MM.1S (cell line): ENCODE data around the gene CDYL.

ENCODE experiments used
- DNase-seq: peaks from one replicate; pipeline ENCODE4 v3.0.0-alpha.2; 2015
- H2AFZ ChIP-seq: fragments of 300-600 bp; sonication (generic); 2 replicates; pipeline ENCODE4 v1.6.0; 2016; ENCODE audit warnings: antibody characterized with exemption, low read length
- H3F3A ChIP-seq: fragments of 300-600 bp; sonication (generic); 2 replicates; pipeline ENCODE4 v1.6.1; 2016; ENCODE audit warnings: mild to moderate bottlenecking, antibody characterized with exemption, low read length, moderate library complexity, mixed read lengths; ENCODE audit not compliant: insufficient read depth
- H3K27ac ChIP-seq: fragments of 300-600 bp; sonication (generic); 2 replicates; pipeline ENCODE4 v1.5.1; 2016; ENCODE audit warnings: mild to moderate bottlenecking, low read length
- H3K27me3 ChIP-seq: fragments of 300-600 bp; sonication (generic); replicated peaks from 2 replicates; pipeline ENCODE4 v1.6.0; 2016; ENCODE audit warnings: low read length; ENCODE audit not compliant: insufficient read depth
- H3K36me3 ChIP-seq: fragments of 300-600 bp; sonication (generic); replicated peaks from 2 replicates; pipeline ENCODE4 v1.6.1; 2016; ENCODE audit warnings: mild to moderate bottlenecking, low read length, mixed read lengths; ENCODE audit not compliant: insufficient read depth
- H3K4me1 ChIP-seq: fragments of 300-600 bp; sonication (generic); 2 replicates; pipeline ENCODE4 v1.6.1; 2016; ENCODE audit warnings: low read length, mixed read lengths
- H3K4me2 ChIP-seq: fragments of 300-600 bp; sonication (generic); 2 replicates; pipeline ENCODE4 v1.6.0; 2016; ENCODE audit warnings: low read depth, low read length
- H3K4me3 ChIP-seq: fragments of 300-600 bp; sonication (generic); 2 replicates; pipeline ENCODE4 v1.5.1; 2016; ENCODE audit warnings: low read length, mixed read lengths
- H3K79me2 ChIP-seq: fragments of 300-600 bp; sonication (generic); 2 replicates; pipeline ENCODE4 v1.6.1; 2016; ENCODE audit warnings: mixed run types, low read length, mixed read lengths
- H3K9ac ChIP-seq: fragments of 300-600 bp; sonication (generic); 2 replicates; pipeline ENCODE4 v1.6.1; 2016; ENCODE audit warnings: low read length, mixed read lengths
- H3K9me2 ChIP-seq: fragments of 300-600 bp; sonication (generic); replicated peaks from 2 replicates; pipeline ENCODE4 v1.6.1; 2016; ENCODE audit warnings: mild to moderate bottlenecking, low read length, mixed read lengths; ENCODE audit not compliant: insufficient read depth
- H3K9me3 ChIP-seq: fragments of 300-600 bp; sonication (generic); replicated peaks from 2 replicates; pipeline ENCODE4 v1.6.1; 2016; ENCODE audit warnings: mild to moderate bottlenecking, low read length, mixed read lengths; ENCODE audit not compliant: insufficient read depth
- H4K20me1 ChIP-seq: fragments of 300-600 bp; sonication (generic); 2 replicates; pipeline ENCODE4 v1.6.1; 2016; ENCODE audit warnings: mild to moderate bottlenecking, low read length, moderate library complexity, mixed read lengths; ENCODE audit not compliant: insufficient read depth
- EZH2 ChIP-seq: fragments of 300-600 bp; sonication (generic); optimal IDR thresholded peaks from 2 replicates; pipeline ENCODE3; 2017; ENCODE audit warnings: low read depth, mild to moderate bottlenecking, antibody characterized with exemption, low read length, mixed read lengths
- EZH2phosphoT487 ChIP-seq: fragments of 300-600 bp; sonication (generic); IDR thresholded peaks from 2 replicates; pipeline ENCODE4 v1.6.1; 2018; ENCODE audit warnings: antibody characterized with exemption, low read length
- TF ChIP-seq, protein P1 (sequence below): fragments of 300-600 bp; sonication (generic); IDR thresholded peaks from 2 replicates; pipeline ENCODE4 v1.5.1; 2016; ENCODE audit warnings: antibody characterized with exemption, low read length, mixed read lengths

The CDYL gene

DNA sequence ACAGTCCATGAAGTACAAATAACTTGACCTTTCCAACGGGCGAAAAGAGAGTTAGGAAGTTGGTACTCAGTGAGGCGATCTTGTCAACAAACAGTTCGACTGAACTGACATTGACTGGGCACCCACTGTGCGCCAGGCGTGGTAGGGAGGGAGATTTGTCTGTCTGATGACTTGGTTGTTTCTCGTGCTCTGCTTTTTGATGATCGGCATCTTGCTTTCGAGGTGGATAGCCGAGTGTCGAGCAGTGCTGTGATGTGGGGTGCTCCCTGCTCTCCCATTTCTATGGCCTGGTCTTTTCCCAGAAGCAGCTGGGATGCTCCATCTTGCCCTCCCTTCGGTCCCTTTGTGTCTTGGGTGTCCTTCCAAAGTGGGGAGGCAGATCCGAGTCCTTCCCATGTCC, 197.2 kb downstream of the CDYL start:
- H3K4me1 ChIP-seq: no peaks in the 10 kb centered on the region
- DNase-seq: no peak
- H2AFZ ChIP-seq: no peak overlapping the region
- no peaks in the 10 kb centered on the region for H3F3A ChIP-seq
- H3K27me3 ChIP-seq: no peaks in the 10 kb centered on the region
- H3K4me2 ChIP-seq: no peak overlapping the region
- H3K9ac ChIP-seq: no peak overlapping the region
- TF ChIP-seq, protein P1, sequence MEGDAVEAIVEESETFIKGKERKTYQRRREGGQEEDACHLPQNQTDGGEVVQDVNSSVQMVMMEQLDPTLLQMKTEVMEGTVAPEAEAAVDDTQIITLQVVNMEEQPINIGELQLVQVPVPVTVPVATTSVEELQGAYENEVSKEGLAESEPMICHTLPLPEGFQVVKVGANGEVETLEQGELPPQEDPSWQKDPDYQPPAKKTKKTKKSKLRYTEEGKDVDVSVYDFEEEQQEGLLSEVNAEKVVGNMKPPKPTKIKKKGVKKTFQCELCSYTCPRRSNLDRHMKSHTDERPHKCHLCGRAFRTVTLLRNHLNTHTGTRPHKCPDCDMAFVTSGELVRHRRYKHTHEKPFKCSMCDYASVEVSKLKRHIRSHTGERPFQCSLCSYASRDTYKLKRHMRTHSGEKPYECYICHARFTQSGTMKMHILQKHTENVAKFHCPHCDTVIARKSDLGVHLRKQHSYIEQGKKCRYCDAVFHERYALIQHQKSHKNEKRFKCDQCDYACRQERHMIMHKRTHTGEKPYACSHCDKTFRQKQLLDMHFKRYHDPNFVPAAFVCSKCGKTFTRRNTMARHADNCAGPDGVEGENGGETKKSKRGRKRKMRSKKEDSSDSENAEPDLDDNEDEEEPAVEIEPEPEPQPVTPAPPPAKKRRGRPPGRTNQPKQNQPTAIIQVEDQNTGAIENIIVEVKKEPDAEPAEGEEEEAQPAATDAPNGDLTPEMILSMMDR: no peak
- H3K9me3 ChIP-seq: no peaks in the 10 kb centered on the region
- H4K20me1 ChIP-seq: no peaks in the 10 kb centered on the region
- H3K36me3 ChIP-seq: no peaks in the 10 kb centered on the region
- H3K27ac ChIP-seq: no peak overlapping the region
- no peaks in the 10 kb centered on the region for H3K9me2 ChIP-seq
- H3K79me2 ChIP-seq: no peaks in the 10 kb centered on the region
- no peak overlapping the region for H3K4me3 ChIP-seq

- no peak for DNase-seq
- no peak overlapping the region for H3K9ac ChIP-seq
- H3K9me2 ChIP-seq: no peaks in the 10 kb centered on the region
- no peaks in the 10 kb centered on the region for H3K36me3 ChIP-seq
- no peak overlapping the region for H3K4me2 ChIP-seq
- TF ChIP-seq EZH2phosphoT487 (no peak), EZH2 (no peak)
- TF ChIP-seq, protein P1: no peak
- H4K20me1 ChIP-seq: no peaks in the 10 kb centered on the region
- H3F3A ChIP-seq: no peaks in the 10 kb centered on the region
- H3K27me3 ChIP-seq: no peaks in the 10 kb centered on the region
- H2AFZ ChIP-seq: no peak overlapping the region
- H3K9me3 ChIP-seq: no peaks in the 10 kb centered on the region
- no peaks in the 10 kb centered on the region for H3K4me1 ChIP-seq
- no peak overlapping the region for H3K27ac ChIP-seq
- H3K79me2 ChIP-seq: no peaks in the 10 kb centered on the region
- no peak overlapping the region for H3K4me3 ChIP-seq
These were observed 198.0 kb downstream of the CDYL start for GRCh38 chr6:4973982-4974745.

DNA sequence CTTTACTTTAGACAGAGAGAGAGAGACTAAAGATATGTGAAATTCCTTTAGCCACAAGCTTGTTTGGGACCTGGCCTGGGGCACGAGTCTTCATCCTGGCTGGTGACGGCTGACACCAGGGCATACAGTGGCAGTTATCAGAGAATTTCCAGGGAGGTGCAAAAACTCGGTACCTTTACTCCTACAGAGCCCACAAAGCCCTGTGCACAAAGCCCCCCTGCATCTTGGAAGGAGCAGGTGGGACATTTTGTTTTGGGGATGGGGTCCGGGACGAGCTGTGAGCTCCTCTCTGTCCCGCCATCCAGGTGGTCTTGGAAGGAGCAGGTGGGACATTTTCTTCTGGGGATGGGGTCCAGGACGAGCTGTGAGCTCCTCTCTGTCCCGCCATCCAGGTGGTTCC, 198.8 kb downstream of the CDYL start:
- no peak overlapping the region for H3K27ac ChIP-seq
- no peaks in the 10 kb centered on the region for H3F3A ChIP-seq
- no peak overlapping the region for H3K9ac ChIP-seq
- no peak overlapping the region for H2AFZ ChIP-seq
- TF ChIP-seq, protein P1: no peak
- TF ChIP-seq EZH2 (no peak), EZH2phosphoT487 (no peak)
- H4K20me1 ChIP-seq: no peaks in the 10 kb centered on the region
- H3K4me2 ChIP-seq: no peak overlapping the region
- no peaks in the 10 kb centered on the region for H3K9me2 ChIP-seq
- H3K4me1 ChIP-seq: no peaks in the 10 kb centered on the region
- no peak for DNase-seq
- no peaks in the 10 kb centered on the region for H3K36me3 ChIP-seq
- H3K79me2 ChIP-seq: no peaks in the 10 kb centered on the region
- H3K9me3 ChIP-seq: no peaks in the 10 kb centered on the region
- H3K27me3 ChIP-seq: no peaks in the 10 kb centered on the region
- no peak overlapping the region for H3K4me3 ChIP-seq
